H7 (cell line): ENCODE data around the gene APP. TPM values are rescaled to one million over a fixed set of nuclear protein-coding genes. Genes with fewer than 3 reads are reported as not detected.
A peak's percentile ranks its signal among the peaks of the same experiment; 100 is the strongest.
"Not testable (repeated sequence)": the region's sequence is repeated elsewhere in the genome, so short reads cannot be mapped to it uniquely, and the experiment has no call there.

ENCODE experiments used
- DNase-seq: peaks from one replicate; pipeline ENCODE4 v3.0.0; 2012
- H3K27me3 ChIP-seq: 2 replicates; pipeline ENCODE4 v1.6.0; 2011; ENCODE audit warnings: mild to moderate bottlenecking, low read length; ENCODE audit not compliant: control insufficient read depth, insufficient read depth
- H3K36me3 ChIP-seq: replicated peaks from 2 replicates; pipeline ENCODE4 v1.5.1; 2011; ENCODE audit warnings: low read length; ENCODE audit not compliant: control insufficient read depth, insufficient read depth
- H3K4me3 ChIP-seq: 2 replicates; pipeline ENCODE4 v1.5.1; 2011; ENCODE audit warnings: low read depth, mild to moderate bottlenecking, control low read depth, low read length, moderate library complexity; ENCODE audit not compliant: insufficient read depth
- total RNA-seq: library from RNA; depleted of rRNA; stranded (reverse); fragments of >200 nt; shearing (Covaris generic); gene quantifications from 2 replicates; pipeline ENCODE4 v1.2.3, GENCODE V29; 2014

APP gene
- total RNA-seq, 1 experiment from 2014 or later, result 316 TPM

DNA sequence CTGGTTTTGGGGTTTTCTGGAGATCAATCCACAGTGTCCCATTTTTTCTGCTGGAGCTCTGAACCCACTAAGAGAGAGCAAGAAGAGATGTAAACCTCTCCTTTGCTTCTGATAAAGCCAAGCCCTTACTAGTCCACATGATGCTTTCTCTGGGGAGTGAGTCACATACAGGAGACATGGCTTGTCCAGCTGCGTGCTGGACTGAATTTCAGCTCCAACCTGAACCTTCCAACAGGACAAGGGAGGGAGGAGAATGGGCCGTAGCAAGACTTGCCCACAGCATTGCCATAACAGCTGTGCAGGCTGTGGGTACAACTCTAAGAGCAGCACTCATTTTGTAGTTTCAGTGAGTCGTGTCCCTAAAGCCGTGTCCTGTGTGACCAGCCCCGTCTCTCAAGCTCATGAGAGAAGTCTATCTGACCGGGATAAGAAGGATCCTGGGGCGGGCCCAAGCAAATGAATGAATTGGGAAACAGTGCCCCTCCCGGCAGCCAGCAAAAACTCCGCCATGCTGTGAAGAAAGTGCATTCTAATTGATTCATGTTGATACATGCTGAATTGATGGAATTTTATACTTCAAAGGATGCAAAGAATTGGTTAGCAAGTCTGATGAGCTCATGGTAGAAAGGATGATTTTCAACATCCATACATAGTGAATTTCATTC, 240.6 kb downstream of the APP start:
- no peaks in the 10 kb centered on the region for H3K27me3 ChIP-seq
- H3K36me3 ChIP-seq, result peaks cover 1% of the 10 kb centered on the region
- H3K4me3 ChIP-seq, result no peak overlapping the region
- DNase-seq, result peak; percentile 53

DNA sequence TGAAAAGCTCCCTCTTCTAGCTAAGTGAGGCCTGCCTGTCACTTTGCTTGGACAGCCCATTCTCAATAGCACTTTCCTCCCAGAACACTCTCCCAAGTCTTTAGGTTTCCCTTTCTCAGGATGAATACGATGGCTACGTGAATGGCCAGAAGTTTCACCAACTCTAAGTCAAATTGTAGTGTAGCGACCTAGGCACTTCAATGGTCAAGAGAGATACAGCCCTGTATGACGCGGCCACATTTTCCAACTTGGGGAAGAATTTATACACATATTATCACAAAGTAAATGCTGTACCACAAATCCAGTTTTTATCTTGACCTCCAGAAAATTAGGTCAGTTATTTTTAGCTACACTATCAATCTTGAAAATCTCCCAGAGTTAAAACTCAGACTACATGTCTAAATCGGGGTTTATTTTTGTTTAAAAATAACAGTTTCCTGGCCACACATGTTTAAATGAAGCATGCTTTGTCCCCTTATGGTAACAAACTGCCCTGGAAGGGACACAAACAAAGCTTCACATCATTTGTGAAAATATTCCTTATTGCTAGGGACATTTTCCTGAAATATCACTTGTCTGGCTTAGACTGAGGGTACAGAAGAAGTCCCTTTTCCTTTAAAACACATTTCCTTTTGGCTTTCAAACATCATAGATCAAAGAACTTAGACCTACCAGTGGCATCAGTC, 243.2 kb downstream of the APP start:
- H3K36me3 ChIP-seq, result no peaks in the 10 kb centered on the region; the same call in 1 of the 2 replicates
- H3K27me3 ChIP-seq, result no peaks in the 10 kb centered on the region
- no peak overlapping the region for H3K4me3 ChIP-seq
- no peak for DNase-seq

DNA sequence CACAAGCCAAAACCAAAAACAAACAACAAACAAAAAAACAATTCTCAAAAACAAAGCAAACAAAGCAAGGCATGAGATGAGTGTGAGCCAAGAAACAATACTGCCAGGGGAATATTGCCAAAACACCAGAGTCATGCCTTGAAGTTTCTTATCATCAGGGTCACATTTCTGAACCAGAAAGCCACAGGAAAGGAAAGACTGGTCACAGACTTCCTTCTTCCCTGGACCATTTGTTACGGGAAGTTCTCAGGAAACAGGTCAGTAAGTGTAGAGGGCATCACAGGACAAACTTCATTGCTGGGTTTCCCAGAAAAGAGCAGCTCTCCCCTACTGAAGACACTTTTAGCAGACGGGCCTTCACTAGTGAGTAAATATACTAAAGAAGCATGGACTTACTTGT, 244.6 kb downstream of the APP start:
- no peaks in the 10 kb centered on the region; the same call in 1 of the 2 replicates for H3K36me3 ChIP-seq
- H3K27me3 ChIP-seq, result no peaks in the 10 kb centered on the region
- no peak overlapping the region for H3K4me3 ChIP-seq
- DNase-seq, result no peak

DNA sequence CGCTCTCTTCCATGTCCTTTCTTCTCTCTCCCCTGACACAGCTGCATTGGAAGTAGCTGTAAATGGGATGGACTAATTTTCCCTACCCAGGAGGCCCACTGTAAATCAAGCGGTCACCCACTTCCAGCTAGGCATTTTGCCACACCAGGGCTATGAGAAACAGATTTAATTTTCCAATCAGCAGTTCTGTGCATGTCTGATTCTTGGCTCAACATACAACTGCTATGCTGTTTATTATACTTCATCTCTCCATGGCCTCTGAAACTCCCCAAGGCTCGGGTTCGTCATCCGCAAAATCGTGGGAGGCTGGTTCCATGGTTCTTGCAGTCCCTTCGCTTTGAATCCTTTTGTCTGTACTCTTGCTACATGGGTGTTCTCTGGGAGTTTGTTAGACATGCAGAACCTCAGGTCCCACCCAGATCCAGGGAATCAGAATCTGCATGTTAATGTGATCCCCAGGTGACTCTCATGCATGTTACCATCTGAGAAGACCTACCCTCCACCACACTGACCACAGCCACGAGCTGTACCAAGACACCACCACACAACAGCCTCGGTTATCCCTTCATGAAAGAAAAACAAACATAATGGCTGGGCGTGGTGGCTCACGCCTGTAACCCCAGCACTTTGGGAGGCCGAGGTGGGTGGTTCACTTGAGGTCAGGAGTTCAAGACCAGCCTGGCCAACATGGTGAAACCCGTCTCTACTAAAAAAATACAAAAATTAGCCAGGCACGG, 245.3 kb downstream of the APP start:
- no peak overlapping the region for H3K4me3 ChIP-seq
- DNase-seq, result no peak
- H3K36me3 ChIP-seq, result no peaks in the 10 kb centered on the region; the same call in 1 of the 2 replicates
- H3K27me3 ChIP-seq, result no peaks in the 10 kb centered on the region

DNA sequence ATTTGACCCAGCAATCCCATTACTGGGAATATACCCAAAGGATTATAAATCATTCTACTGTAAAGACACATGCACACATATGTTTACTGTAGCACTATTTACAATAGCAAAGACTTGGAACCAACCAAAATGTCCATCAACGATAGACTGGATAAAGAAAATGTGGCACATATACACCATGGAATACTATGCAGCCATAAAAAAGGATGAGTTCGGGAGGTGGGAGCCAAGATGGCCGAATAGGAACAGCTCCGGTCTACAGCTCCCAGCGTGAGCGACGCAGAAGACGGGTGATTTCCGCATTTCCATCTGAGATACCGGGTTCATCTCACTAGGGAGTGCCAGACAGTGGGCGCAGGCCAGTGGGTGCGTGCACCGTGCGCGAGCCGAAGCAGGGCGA, 252.4 kb downstream of the APP start:
- DNase-seq, H3K27me3 ChIP-seq, H3K36me3 ChIP-seq, H3K4me3 ChIP-seq: not testable (repeated sequence)

DNA sequence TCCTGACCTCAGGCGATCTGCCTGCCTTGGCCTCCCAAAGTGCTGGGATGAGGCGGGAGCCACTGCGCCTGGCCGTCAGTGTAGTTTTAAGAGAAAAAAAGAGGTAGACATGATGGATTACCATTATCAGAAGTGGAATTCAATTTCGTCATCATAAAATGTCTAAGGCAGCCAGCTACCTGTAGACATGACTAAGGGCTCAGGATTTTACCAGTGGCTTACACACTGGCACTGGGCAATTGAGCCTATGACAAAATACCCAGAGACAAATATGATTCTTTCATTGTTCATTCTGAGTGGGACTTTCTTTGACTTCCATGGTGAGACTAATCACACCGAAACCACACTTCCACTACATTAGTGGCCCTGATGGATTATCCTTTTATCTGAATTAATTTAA, 254.3 kb downstream of the APP start:
- no peaks in the 10 kb centered on the region for H3K27me3 ChIP-seq

DNA sequence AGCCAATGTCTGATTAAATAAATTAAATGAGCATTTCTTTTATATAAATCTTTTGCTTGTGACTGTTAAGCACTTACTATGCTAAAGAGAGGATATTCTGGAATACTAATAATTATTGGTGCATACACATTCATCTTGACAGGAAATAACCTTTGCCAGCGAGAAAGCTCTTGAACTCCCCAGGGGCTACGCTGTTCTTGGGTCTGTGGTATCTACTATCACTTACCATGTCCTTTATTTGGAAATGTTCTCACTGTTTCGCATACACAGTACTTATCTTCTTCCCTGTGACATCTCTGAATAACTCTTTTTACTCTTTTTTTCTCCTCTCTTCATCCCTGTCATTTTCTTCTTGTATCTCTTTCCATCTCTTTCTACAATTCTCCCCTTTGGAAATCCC, 257.1 kb downstream of the APP start:
- no peak for DNase-seq
- no peaks in the 10 kb centered on the region; the same call in 1 of the 2 replicates for H3K36me3 ChIP-seq
- H3K4me3 ChIP-seq, result no peak overlapping the region
- H3K27me3 ChIP-seq, result no peaks in the 10 kb centered on the region

More for the DNA sequence above, 254.3 kb downstream of the APP start:
- H3K36me3 ChIP-seq, result no peaks in the 10 kb centered on the region; the same call in 1 of the 2 replicates
- no peak overlapping the region for H3K4me3 ChIP-seq
- DNase-seq, result no peak

DNA sequence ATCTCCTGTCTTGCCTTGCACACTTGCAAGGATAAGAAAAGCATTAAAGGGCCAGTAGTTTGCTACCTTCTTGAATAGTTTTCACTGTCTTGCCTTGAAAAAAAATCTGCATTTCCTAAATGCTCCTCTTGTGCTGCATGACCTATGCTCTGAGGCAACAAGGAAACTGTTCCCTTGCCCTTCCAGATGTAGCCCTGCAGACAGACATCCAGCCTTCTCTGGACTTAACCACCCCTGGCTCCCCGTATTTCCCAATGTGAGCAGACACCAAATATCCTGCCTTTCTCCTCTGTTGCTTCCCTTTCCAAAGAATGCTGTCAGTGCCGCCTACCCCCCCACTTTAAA, 258.2 kb downstream of the APP start:
- no peaks in the 10 kb centered on the region; the same call in 1 of the 2 replicates for H3K36me3 ChIP-seq
- no peaks in the 10 kb centered on the region for H3K27me3 ChIP-seq
- DNase-seq, result no peak
- no peak overlapping the region for H3K4me3 ChIP-seq

DNA sequence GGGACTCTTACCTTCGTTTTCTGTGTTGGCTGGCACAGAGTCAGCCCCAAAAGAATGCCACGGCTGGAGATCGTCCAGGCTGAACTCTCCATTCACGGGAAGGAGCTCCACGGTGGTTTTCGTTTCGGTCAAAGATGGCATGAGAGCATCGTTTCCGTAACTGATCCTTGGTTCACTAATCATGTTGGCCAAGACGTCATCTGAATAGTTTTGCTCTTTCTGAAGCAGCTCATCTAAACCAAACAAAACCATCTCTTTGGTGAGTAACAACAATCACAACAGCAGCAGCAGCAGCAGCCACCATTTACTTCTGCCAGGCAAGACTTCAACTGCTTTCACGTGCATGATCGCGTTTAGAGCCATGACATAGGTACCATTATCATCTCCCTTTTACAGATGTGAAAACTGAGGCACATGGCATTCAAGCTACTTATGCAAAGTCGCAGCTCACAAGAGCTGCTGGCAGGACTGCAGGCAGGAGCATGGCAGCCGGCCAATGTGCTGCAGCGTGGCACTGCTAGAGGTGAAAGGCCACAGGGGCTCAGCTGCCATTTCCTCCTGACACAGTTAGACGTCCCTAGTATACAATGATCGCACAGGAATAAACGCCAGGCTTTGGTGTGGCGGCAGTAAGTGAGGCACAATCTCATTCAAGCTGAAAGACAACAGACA, 258.7 kb downstream of the APP start:
- no peaks in the 10 kb centered on the region; the same call in 1 of the 2 replicates for H3K36me3 ChIP-seq

DNA sequence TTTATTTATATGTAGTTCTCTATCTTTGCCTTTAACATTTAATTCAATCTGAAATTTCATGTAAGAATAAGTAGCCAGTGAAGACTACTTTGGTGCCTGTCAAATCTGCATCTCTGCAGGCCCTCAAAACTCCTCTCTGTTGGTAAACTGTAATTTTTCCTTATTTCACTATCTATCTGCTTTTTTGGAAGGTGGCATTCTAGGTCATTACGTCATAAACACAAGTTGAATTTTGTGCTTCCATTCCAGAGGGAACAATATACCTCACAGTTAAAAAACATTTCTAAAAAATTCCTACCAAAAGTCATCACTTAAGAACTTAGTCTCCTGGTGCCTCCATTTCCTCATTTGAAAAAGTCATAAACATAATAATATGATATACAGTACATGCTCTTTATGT, 259.8 kb downstream of the APP start:
- Histone ChIP-seq H3K27me3 (no peaks in the 10 kb centered on the region), H3K4me3 (no peak overlapping the region), H3K36me3 (no peaks in the 10 kb centered on the region; the same call in 1 of the 2 replicates)
- DNase-seq, result no peak

More for the DNA sequence above, 258.7 kb downstream of the APP start:
- H3K4me3 ChIP-seq, result no peak overlapping the region
- no peak for DNase-seq
- H3K27me3 ChIP-seq, result no peaks in the 10 kb centered on the region

DNA sequence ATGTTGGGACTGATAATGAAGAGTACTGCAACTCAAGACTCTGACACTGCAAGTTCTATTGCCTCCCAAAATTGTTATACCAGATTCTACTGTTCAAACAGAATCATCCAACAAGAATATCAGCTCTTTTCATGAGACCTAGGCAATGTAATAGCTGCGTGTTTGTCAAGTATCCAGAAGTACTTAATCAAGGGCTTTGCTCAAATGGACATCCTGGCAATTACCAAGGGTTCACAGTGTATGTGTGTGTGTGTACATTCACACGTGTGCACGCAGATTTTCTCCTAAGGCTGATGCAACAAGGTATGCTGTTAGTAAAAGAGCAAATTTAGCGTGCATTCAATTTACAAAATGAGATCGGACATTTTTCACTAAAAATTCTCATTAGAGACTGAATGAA, 261.2 kb downstream of the APP start:
- DNase-seq, result no peak
- H3K36me3 ChIP-seq, result no peaks in the 10 kb centered on the region; the same call in 1 of the 2 replicates
- H3K4me3 ChIP-seq, result no peak overlapping the region
- no peaks in the 10 kb centered on the region for H3K27me3 ChIP-seq

DNA sequence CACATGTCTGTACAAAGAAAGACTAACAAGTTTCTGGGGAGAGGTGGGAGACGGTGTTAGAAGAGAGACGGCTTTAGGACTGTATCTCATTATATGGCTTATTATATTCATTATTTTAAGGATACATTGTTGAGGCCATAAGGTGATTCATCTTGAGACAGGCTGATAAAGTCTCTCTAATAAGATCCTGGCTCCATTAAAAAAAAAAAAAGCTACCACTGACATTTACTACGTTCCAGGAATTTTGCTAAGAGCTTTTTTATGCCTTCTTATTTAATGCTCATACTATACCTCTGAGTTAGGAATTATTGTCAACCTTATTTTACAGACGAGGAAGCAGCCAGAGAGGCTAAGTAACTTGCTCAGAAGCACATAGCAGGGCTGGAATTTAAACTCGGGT, 262.1 kb downstream of the APP start:
- Histone ChIP-seq H3K4me3 (no peak overlapping the region), H3K36me3 (peaks cover 2% of the 10 kb centered on the region), H3K27me3 (no peaks in the 10 kb centered on the region)
- DNase-seq, result no peak

DNA sequence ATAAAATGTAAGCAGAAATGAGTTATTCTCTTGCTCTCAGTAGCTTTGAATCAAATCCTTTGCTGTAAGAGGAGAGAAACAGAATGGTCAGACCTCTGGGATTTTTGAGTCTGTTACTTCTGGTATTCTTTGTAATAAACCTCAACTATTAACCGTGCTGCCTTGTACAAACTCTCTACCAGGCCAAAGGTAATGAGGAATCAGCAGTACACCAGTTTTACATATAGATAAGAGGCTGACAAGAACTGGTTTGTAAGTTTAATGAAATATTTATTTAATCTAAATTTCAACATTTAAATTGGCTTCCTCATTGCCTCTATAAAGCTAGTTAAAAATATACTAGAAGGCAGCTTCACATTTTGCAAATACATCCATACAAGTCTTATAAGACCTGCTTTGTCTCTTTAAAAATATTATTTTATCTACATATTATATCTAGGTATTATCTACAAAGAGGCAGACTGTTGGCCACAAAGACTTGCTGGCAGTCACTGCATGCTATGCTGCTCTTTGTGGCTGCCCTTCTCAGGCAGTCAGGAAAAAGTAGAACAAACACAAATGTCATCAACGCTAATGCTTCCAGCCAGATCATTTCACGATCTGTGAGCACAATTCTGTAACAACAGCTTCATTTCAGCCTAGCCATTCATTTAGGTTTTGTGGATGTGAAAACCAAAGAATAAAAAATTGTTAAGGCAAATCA, 262.8 kb downstream of the APP start:
- peaks cover 2% of the 10 kb centered on the region for H3K36me3 ChIP-seq
- DNase-seq, result no peak
- no peak overlapping the region for H3K4me3 ChIP-seq
- no peaks in the 10 kb centered on the region for H3K27me3 ChIP-seq

DNA sequence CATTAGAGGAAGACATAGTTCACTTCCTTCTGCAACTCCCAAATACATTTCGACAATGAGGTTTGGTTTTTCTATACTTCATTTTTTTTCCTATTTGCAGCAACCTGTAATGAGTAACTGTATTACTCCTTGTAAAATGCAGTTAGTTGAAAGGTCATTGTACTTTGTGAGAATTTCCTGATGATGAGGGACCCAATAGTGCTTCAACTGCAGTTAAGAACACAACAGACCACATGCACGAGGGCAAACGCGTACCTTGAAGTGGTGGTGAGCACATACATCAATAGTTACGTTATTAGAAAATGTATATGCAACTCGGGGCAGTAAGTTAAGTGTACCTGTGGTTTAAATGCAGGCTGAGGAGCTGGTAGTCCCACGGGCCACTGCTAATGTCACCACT, 264.0 kb downstream of the APP start:
- H3K36me3 ChIP-seq, result peaks cover 2% of the 10 kb centered on the region
- no peak overlapping the region for H3K4me3 ChIP-seq
- H3K27me3 ChIP-seq, result no peaks in the 10 kb centered on the region
- DNase-seq, result no peak
